Thyroid gland (tissue), 4 donors: ENCODE data around the gene MPI. TPM values are rescaled to one million over a fixed set of nuclear protein-coding genes. Genes with fewer than 3 reads are reported as not detected.

ENCODE experiments used
- DNase-seq, 2 donors: peaks; one replicate each; pipeline ENCODE4 v3.0.0-alpha.2; 2019
- H3K27ac ChIP-seq, 3 donors: fragments of 200-600 bp; sonication (generic); 1 replicate in 2 of 3; 2 replicates in 1 of 3; pipeline ENCODE4 v1.5.1; 2016 to 2019; ENCODE audit warnings: mild to moderate bottlenecking in 1 of 3, moderate library complexity in 1 of 3
- H3K27me3 ChIP-seq: fragments of 200-600 bp; sonication (generic); one replicate; pipeline ENCODE4 v1.5.1; 2019
- H3K36me3 ChIP-seq, 2 donors: fragments of 200-600 bp; sonication (generic); one replicate each; pipeline ENCODE4 v1.5.1; 2016 to 2019
- H3K4me1 ChIP-seq, 2 donors: fragments of 200-600 bp; sonication (generic); one replicate each; pipeline ENCODE4 v1.5.1; 2017 to 2019
- H3K4me3 ChIP-seq, 3 donors: fragments of 200-600 bp; sonication (generic); replicated peaks in 1 of 3; 1 replicate in 2 of 3; 2 replicates in 1 of 3; pipeline ENCODE4 v1.5.1; 2016; ENCODE audit warnings: mild to moderate bottlenecking in 1 of 3
- H3K9me3 ChIP-seq: fragments of 200-600 bp; sonication (generic); one replicate; pipeline ENCODE4 v1.5.1; 2017
- POLR2A ChIP-seq, 2 donors: fragments of 450-650 bp; IDR thresholded peaks; one replicate each; pipeline ENCODE4 v1.6.1; 2017; ENCODE audit warnings: antibody characterized with exemption in 2 of 2, mild to moderate bottlenecking in 2 of 2, moderate library complexity in 1 of 2
- WGBS, 2 donors: methylation state at CpG; one replicate each; pipeline ENCODE4 v1.1.5; 2017; 5-methylcytosine and 5-hydroxymethylcytosine counted together
- intact Hi-C: fragments of 100-400 bp; cut with DNase I; formaldehyde crosslinking; loops from one replicate; pipeline ENCODE4 v1.15.1; 2023
- total RNA-seq, 4 donors: library from RNA; depleted of rRNA; stranded (reverse); fragments of >200 nt; gene quantifications; one replicate each; pipeline ENCODE4 v1.2.3, GENCODE V29; 2016
- TF ChIP-seq, protein P1 (sequence below), 6 experiments: fragments of 200-600 bp in 3 of 6; fragments of 450-650 bp in 3 of 6; sonication (generic) in 3 of 6; IDR thresholded peaks; one replicate each; pipeline ENCODE4 v1.5.1; 2016 to 2019; ENCODE audit warnings: antibody characterized with exemption in 6 of 6, mild to moderate bottlenecking in 2 of 6, inconsistent platforms in 1 of 6, moderate library complexity in 1 of 6

MPI gene
- total RNA-seq, 4 donors from 2014 or later: 72.2 to 91.1 (median 88.5) TPM

DNA sequence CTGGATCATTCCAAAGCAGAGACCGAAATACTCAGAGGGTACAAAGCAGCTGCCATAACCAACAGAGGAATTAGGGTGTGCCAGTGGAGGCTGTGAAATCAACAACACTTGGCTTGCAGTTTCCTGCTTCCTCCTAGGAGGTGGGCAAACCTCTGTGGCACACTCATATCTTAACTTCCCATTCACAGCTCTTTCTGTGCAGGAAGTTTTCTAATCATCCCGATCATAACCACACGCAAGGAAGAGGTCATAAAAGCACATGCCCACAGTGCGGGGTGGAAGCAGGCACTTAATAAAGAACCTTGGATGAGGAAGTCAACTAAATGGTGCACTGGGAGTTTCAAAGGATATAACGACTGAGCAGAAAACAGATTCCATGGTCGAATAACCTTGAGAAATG lies 21.8 kb upstream of the MPI start:
- intact Hi-C loops: no loop called here
- TF ChIP-seq POLR2A (IDR thresholded peaks at IDR 0.05): no peak
- TF ChIP-seq, protein P1, sequence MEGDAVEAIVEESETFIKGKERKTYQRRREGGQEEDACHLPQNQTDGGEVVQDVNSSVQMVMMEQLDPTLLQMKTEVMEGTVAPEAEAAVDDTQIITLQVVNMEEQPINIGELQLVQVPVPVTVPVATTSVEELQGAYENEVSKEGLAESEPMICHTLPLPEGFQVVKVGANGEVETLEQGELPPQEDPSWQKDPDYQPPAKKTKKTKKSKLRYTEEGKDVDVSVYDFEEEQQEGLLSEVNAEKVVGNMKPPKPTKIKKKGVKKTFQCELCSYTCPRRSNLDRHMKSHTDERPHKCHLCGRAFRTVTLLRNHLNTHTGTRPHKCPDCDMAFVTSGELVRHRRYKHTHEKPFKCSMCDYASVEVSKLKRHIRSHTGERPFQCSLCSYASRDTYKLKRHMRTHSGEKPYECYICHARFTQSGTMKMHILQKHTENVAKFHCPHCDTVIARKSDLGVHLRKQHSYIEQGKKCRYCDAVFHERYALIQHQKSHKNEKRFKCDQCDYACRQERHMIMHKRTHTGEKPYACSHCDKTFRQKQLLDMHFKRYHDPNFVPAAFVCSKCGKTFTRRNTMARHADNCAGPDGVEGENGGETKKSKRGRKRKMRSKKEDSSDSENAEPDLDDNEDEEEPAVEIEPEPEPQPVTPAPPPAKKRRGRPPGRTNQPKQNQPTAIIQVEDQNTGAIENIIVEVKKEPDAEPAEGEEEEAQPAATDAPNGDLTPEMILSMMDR (IDR thresholded peaks at IDR 0.05): no peak
- H3K9me3 ChIP-seq: no peaks in the 10 kb centered on the region
- no peak overlapping the region for H3K4me3 ChIP-seq
- DNase-seq: no peak
- H3K27me3 ChIP-seq: no peaks in the 10 kb centered on the region
- 73 to 75% methylated on average over 6 of the region's 6 CpGs for WGBS, 2 donors
- peaks cover 49 to 90% of the 10 kb centered on the region in 2 donors for H3K4me1 ChIP-seq
- peak overlapping the region; percentile 44 to 78 (median 67) for H3K27ac ChIP-seq
- no peaks in the 10 kb centered on the region for H3K36me3 ChIP-seq

DNA sequence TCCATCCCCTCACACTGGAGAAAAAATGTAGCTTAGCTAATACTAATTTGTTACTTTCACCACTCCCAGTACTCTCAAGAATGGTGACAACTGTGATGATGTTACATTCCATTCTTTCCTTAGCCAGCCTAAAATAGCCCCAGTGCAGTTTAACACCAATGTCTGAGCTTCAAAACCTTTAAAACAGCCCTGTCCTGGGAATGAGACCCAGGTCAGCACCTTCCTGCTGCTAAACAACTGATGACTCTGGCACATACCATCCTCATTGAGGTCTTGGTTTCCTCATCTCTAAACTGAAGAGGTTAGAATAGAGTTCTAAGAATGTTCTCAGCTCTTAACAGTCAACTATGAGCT lies 20.5 kb upstream of the MPI start:
- Histone ChIP-seq H3K9me3 (no peaks in the 10 kb centered on the region), H3K36me3 (no peaks in the 10 kb centered on the region), H3K4me1 (peaks cover 49 to 83% of the 10 kb centered on the region in 2 donors), H3K27me3 (no peaks in the 10 kb centered on the region), H3K4me3 (no peak overlapping the region), H3K27ac (peak overlapping the region; percentile 35 to 78 (median 67))
- TF ChIP-seq, protein P1 (IDR thresholded peaks at IDR 0.05): no peak
- no peak for TF ChIP-seq POLR2A (IDR thresholded peaks at IDR 0.05)
- no peak for DNase-seq
- intact Hi-C loops: no loop called here

DNA sequence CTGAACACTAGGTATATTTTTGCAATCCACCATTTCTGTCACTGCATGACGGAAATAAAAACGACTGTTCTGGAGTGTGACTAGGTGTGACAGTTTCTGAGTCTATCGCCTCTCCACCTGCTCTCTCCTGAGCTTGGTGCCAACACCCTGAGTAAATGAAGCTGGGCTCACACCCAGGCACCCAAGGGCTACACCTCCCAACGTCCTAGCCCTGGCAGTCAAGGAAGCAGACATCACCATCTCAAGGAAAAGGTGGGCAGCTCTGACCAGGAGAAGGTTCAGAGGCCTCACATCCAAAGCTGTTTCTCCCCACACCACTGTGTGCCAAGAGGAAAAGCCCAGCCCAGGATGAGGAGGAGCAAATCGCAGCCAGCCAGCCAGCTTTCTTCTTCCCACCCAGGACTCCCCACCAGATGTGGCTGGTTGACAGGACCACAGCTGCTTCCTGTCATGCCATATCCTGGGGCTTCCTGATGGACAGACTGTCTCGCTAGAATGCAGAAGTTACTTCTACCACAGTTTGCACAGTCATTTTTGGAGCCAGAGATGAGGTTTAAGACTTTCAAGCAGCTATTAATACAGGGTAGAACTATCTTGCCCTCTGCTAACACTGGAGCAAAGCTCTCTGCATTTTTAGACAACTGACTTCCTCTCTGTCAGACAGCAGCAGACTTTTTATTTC lies 20.0 kb upstream of the MPI start:
- no peaks in the 10 kb centered on the region for H3K27me3 ChIP-seq
- intact Hi-C loops: no loop called here
- peak; percentile 34 to 43 for DNase-seq
- H3K9me3 ChIP-seq: no peaks in the 10 kb centered on the region
- no peak for TF ChIP-seq POLR2A (IDR thresholded peaks at IDR 0.05)
- TF ChIP-seq, protein P1 (IDR thresholded peaks at IDR 0.05): no peak
- H3K4me1 ChIP-seq: peaks cover 46 to 78% of the 10 kb centered on the region in 2 donors
- no peak overlapping the region for H3K4me3 ChIP-seq
- H3K27ac ChIP-seq: peak overlapping the region; percentile 35 to 78 (median 67)
- no peaks in the 10 kb centered on the region for H3K36me3 ChIP-seq
- WGBS, 2 donors: 52 to 59% methylated on average over 6 of the region's 6 CpGs

DNA sequence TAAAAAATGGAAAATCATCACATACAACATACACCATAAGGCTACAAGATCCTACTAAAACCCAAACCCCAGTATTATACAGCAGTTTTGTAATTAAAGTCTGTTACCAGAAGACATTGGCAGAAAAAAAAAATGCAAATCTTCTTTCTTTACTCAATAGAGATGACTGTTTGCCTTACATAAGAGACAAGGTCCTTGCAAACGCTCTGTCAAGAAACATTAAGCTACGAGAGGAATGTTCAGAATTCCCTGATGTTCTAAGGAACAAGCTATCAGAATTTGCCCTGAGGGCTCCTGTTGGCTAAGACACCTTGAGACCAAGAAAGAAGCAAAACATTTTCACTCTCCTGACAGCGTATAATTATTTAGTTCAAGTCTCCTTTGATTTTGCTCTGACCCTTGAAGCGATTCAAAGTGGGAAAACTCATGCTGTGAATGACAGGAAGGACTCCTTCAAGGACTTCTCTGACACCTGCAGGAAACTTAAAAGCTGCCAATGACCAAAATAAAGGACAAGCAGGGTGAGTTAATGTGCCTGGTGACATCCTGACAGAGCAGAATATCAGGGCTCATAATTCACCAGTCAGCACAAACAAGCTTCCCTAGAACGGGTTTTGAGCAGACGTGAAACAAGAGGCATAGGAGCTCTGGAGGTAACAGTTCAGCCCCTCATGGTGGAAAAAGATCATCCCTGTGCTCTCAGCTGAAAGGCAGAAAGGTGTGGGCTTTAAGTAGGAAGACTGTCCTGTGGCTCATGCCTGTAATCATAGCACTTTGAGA lies 19.2 kb upstream of the MPI start:
- intact Hi-C loops: no loop called here
- Histone ChIP-seq H3K4me1 (peaks cover 46 to 71% of the 10 kb centered on the region in 2 donors), H3K27ac (peak overlapping the region; percentile 7 to 78 (median 67)), H3K4me3 (no peak overlapping the region), H3K27me3 (no peaks in the 10 kb centered on the region), H3K36me3 (no peaks in the 10 kb centered on the region), H3K9me3 (no peaks in the 10 kb centered on the region)
- TF ChIP-seq, protein P1 (IDR thresholded peaks at IDR 0.05): no peak
- TF ChIP-seq POLR2A (IDR thresholded peaks at IDR 0.05): no peak
- 49 to 54% methylated on average over 6 of the region's 6 CpGs for WGBS, 2 donors
- no peak for DNase-seq

DNA sequence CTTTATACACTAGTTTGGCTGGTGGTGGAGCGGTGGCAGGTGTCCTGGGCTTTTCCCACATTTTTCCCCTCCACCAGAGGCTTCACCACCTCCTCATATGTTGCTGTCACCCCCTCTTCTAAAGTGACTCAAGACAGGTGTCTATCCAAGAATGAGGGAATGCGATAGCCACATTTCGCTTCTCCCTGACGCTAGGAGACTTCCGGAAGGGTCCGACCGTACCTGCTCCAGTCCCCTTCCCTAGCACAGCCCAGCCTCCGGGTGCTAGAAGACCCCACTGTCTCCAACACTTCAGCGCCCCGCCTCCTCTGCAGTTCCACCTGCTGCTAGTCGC lies 17.2 kb upstream of the MPI start:
- no peak for TF ChIP-seq POLR2A (IDR thresholded peaks at IDR 0.05)
- TF ChIP-seq, protein P1 (IDR thresholded peaks at IDR 0.05): no peak
- peak overlapping the region; percentile 82 to 90 (median 88) for H3K27ac ChIP-seq
- DNase-seq: no peak
- WGBS, 2 donors: 0 to 2% methylated on average over 6 to 11 of the region's 11 CpGs
- no peaks in the 10 kb centered on the region for H3K36me3 ChIP-seq
- H3K4me1 ChIP-seq: peaks cover 39 to 54% of the 10 kb centered on the region in 2 donors
- intact Hi-C loops: no loop called here
- peak overlapping the region; percentile 45 to 97 (median 59) for H3K4me3 ChIP-seq
- H3K9me3 ChIP-seq: no peaks in the 10 kb centered on the region
- no peaks in the 10 kb centered on the region for H3K27me3 ChIP-seq
